Thyroid gland (tissue), 4 donors: ENCODE measurements around the gene DNAL4.

Experiments
- POLR2A ChIP-seq, 2 donors: fragments of 450-650 bp; IDR thresholded peaks; one replicate each; pipeline ENCODE4 v1.6.1; 2017; ENCODE audit warnings: antibody characterized with exemption in 2 of 2, mild to moderate bottlenecking in 2 of 2, moderate library complexity in 1 of 2
- TF ChIP-seq, protein P1 (sequence below), 6 experiments: fragments of 200-600 bp in 3 of 6; fragments of 450-650 bp in 3 of 6; sonication (generic) in 3 of 6; IDR thresholded peaks; one replicate each; pipeline ENCODE4 v1.5.1; 2016 to 2019; ENCODE audit warnings: antibody characterized with exemption in 6 of 6, mild to moderate bottlenecking in 2 of 6, inconsistent platforms in 1 of 6, moderate library complexity in 1 of 6

DNA sequence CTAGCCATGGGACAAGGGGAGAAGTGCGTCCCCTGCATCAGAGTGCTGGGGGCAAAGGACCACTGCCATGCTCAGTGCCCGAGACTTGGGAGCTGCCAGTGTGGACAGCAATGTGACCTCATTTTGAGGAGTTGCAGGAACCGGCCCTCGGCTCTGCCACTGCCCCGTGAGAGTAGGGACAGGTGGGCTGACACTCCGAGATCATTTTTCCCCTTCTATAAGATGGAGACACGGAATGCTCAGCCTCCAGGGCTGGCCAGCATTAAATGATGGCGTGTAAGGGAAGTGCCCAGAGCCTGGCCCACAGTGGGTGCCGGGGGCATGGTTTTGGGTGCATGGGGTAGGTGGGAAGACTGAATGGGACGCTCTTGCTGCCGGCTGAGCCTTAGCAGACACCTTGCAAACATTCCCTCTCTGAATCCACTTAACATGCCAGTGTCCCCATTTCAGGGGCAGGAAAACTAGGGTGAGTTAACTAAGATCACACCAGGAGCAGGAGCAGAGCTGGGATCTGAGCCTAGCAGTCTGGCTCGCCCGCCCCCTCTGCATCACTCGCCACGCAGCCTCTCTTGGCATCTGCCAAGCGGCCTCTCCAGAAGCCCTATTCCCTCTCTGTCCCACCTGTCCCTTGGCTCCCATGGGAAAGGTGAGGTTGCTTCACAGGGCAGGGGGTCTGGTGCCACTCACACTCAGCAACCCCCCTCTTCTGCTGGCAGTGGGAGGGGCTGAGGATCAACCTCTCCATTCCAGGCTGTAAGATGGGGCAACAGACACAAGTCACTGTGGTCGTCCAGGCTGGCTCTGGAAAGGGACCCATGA, 36.3 kb upstream of the DNAL4 start:
- TF ChIP-seq, protein P1, sequence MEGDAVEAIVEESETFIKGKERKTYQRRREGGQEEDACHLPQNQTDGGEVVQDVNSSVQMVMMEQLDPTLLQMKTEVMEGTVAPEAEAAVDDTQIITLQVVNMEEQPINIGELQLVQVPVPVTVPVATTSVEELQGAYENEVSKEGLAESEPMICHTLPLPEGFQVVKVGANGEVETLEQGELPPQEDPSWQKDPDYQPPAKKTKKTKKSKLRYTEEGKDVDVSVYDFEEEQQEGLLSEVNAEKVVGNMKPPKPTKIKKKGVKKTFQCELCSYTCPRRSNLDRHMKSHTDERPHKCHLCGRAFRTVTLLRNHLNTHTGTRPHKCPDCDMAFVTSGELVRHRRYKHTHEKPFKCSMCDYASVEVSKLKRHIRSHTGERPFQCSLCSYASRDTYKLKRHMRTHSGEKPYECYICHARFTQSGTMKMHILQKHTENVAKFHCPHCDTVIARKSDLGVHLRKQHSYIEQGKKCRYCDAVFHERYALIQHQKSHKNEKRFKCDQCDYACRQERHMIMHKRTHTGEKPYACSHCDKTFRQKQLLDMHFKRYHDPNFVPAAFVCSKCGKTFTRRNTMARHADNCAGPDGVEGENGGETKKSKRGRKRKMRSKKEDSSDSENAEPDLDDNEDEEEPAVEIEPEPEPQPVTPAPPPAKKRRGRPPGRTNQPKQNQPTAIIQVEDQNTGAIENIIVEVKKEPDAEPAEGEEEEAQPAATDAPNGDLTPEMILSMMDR (IDR thresholded peaks at IDR 0.05), result no peak
- TF ChIP-seq POLR2A (IDR thresholded peaks at IDR 0.05), result no peak
